Jurkat, Clone E6-1 (cell line): ENCODE data around the gene DCLRE1B.
"Not testable (repeated sequence)": the region's sequence is repeated elsewhere in the genome, so short reads cannot be mapped to it uniquely, and the experiment has no call there.

Experiments
- DNase-seq: peaks from one replicate; pipeline ENCODE4 v3.0.0-alpha.2; 2011; ENCODE audit warnings: low read depth, low spot score
- H3K4me3 ChIP-seq: 2 replicates; pipeline ENCODE4 v1.5.1; 2011; ENCODE audit warnings: mild to moderate bottlenecking, low read length, control low read depth, moderate library complexity

DCLRE1B gene

GRCh38 chr1:113942527-113942926, 37.4 kb downstream of the DCLRE1B start:
- no peak overlapping the region for H3K4me3 ChIP-seq
- DNase-seq, result no peak

- no peak for DNase-seq
- H3K4me3 ChIP-seq, result no peak overlapping the region
These were observed 38.1 kb downstream of the DCLRE1B start for GRCh38 chr1:113943028-113943811.

DNA sequence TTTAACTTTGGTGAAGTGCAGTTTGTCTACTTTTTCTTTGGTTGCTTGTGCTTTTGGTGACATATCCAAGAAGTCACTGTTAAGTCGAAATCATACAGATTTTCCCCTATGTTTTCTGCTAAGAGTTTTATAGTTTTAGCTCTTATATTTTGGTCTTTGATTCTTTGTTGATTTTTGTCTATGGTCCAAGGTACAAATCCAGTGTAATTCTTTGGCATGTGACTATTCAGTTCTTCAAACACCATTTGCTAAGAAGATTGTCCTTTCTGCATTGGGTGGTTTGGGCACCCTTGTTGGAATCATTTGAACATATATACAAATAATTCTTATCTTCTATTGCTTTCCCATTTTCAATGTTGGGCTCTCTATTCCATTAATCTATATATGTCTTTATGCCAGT, 40.2 kb downstream of the DCLRE1B start:
- no peak overlapping the region for H3K4me3 ChIP-seq
- DNase-seq, result no peak

GRCh38 chr1:113946112-113946511, 41.0 kb downstream of the DCLRE1B start:
- no peak overlapping the region for H3K4me3 ChIP-seq
- DNase-seq, result peak; percentile 94

GRCh38 chr1:113946678-113947387, 41.7 kb downstream of the DCLRE1B start:
- DNase-seq, result no peak
- peak overlapping the region; percentile 22 for H3K4me3 ChIP-seq

DNA sequence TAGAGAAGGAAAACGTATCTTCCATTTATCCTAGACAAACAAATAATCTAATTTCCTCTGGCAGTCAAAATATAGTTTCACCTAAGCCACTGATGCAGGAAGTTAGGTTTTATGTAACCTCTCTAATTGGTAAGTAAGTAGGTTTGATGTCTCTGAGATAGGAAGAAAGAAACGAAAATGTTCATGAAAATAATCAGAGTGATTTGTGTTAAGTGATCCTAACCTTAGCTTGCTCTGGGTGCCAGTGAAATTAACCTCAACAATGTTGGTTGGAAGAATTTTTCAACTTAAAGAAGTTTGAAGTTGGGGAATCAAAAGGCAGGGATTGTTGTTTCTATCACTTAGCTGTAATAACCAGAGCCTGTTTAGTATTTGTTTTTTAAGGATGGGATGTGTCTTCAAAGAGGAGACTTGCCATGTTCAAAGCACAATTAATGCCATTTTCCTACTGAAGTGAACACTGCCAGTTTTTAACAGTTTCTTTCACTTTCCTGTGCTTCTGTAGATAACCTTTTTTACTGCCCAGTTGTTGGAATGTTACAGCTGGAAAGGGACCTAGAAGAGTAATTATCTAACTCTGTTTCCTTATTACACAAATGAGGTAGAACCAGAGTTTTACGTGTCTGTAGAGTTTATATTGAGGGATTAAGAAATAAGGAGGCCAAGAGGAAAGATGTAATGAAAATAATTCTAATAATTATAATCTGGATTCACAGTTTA, 42.4 kb downstream of the DCLRE1B start:
- peak; percentile 60 for DNase-seq
- peak overlapping the region; percentile 22 for H3K4me3 ChIP-seq

GRCh38 chr1:113948151-113948550, 43.0 kb downstream of the DCLRE1B start:
- not testable (repeated sequence) for DNase-seq, H3K4me3 ChIP-seq

- no peak overlapping the region for H3K4me3 ChIP-seq
- DNase-seq, result no peak
These were observed 43.9 kb downstream of the DCLRE1B start for GRCh38 chr1:113949007-113949406.

DNA sequence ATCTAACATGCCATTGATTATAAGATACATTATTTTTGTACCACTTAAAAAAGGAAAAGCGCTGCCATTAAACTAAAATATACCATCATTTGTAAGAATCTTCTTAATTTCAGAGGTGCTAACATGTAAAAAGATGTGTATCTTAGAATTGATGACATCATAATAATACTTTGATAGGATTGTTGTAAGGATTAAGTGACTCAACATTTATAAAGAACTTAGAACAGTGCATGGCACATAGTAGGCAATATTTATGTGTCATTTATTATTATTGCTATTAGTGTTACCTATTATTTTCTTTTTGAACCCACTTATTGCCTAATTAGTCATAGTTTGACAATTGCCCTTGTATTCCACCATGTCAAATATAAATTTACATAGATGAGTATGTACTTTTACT, 45.8 kb downstream of the DCLRE1B start:
- no peak overlapping the region for H3K4me3 ChIP-seq
- no peak for DNase-seq

DNA sequence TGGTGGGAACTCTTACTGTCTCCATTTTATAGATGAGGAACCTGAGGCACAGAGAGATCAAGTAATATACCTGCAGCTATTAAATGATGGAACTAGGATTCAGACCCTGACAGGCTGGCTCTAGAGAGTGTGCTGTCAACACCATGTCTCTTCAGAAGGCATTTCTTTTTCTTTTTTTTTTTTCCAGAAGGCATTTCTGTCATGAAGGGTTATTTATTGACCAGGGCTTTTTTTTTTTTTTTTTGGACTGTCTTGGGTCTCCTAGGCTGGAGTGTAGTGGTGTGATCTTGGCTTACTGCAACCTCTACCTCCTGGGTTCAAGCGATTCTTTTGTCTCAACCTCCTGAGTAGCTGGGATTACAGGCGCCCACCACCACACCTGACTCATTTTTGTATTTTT, 46.6 kb downstream of the DCLRE1B start:
- H3K4me3 ChIP-seq, result no peak overlapping the region
- no peak for DNase-seq

- no peak overlapping the region for H3K4me3 ChIP-seq
- DNase-seq, result no peak
These were observed 52.9 kb downstream of the DCLRE1B start for GRCh38 chr1:113957984-113958383.

- no peak overlapping the region for H3K4me3 ChIP-seq
- no peak for DNase-seq
These were observed 53.6 kb downstream of the DCLRE1B start for GRCh38 chr1:113958691-113959090.

- DNase-seq, result no peak
These were observed 58.3 kb downstream of the DCLRE1B start for GRCh38 chr1:113963281-113963906.

More at GRCh38 chr1:113963281-113963906, 58.3 kb downstream of the DCLRE1B start:
- H3K4me3 ChIP-seq, result no peak overlapping the region
